Measurements from ENCODE around the gene SGF29. TPM values are rescaled to one million over a fixed set of nuclear protein-coding genes. Genes with fewer than 3 reads are reported as not detected.
"Not testable (repeated sequence)": the region's sequence is repeated elsewhere in the genome, so short reads cannot be mapped to it uniquely, and the experiment has no call there.

The SGF29 gene
- polyA plus RNA-seq, 1 experiment: 1.7 TPM

GRCh38 chr16:28637765-28638164, 84.0 kb downstream of the SGF29 start, which contains the start of gene NPIPB8:
TSS of gene NPIPB8 (plus strand) at chr16:28638065. CDS start at chr16:28638361, 296 bp downstream.
- H3K27ac ChIP-seq (ENCODE audit: low read depth, low read length); CTCF ChIA-PET; H3K27me3 ChIP-seq (ENCODE audit: control insufficient read depth, insufficient read depth, low read length); DNase-seq (ENCODE audit: low read depth, low spot score); POLR2A ChIA-PET; H3K4me3 ChIP-seq (ENCODE audit: low read depth, low read length); H3K9me3 ChIP-seq (ENCODE audit: control insufficient read depth, insufficient read depth, low read length): not testable (repeated sequence)

GRCh38 chr16:28638359-28638758, 84.6 kb downstream of the SGF29 start:
- H3K27me3 ChIP-seq (ENCODE audit: control insufficient read depth, insufficient read depth, low read length); POLR2A ChIA-PET; H3K9me3 ChIP-seq (ENCODE audit: control insufficient read depth, insufficient read depth, low read length); CTCF ChIA-PET; H3K27ac ChIP-seq (ENCODE audit: low read depth, low read length); H3K4me3 ChIP-seq (ENCODE audit: low read depth, low read length); DNase-seq (ENCODE audit: low read depth, low spot score): not testable (repeated sequence)

- POLR2A ChIA-PET; H3K4me3 ChIP-seq (ENCODE audit: low read depth, low read length); H3K9me3 ChIP-seq (ENCODE audit: control insufficient read depth, insufficient read depth, low read length); CTCF ChIA-PET; H3K27ac ChIP-seq (ENCODE audit: low read depth, low read length); DNase-seq (ENCODE audit: low read depth, low spot score); H3K27me3 ChIP-seq (ENCODE audit: control insufficient read depth, insufficient read depth, low read length): not testable (repeated sequence)
These were observed 86.2 kb downstream of the SGF29 start for GRCh38 chr16:28639959-28640358.

Other genes with a start within 250 kb of the SGF29 start
- gene NPIPB6, start 190.4 kb upstream of the SGF29 start, polyA plus RNA-seq (2011; rRNA removed): 0.47 and 0.67 TPM in 2 replicates
- 44.2 and 67.9 TPM in 2 replicates for gene EIF3CL, start 150.1 kb upstream of the SGF29 start, polyA plus RNA-seq (2011; rRNA removed)
- not detected in 2 replicates for gene NPIPB7, start 81.6 kb upstream of the SGF29 start, polyA plus RNA-seq (2011; rRNA removed)
- 18.7 and 20.4 TPM in 2 replicates for gene CLN3, start 61.8 kb upstream of the SGF29 start, polyA plus RNA-seq (2011; rRNA removed)
- not detected in 2 replicates for gene APOBR, start 59.3 kb upstream of the SGF29 start, polyA plus RNA-seq (2011; rRNA removed)
- gene IL27, start 47.1 kb upstream of the SGF29 start, polyA plus RNA-seq (2011; rRNA removed): not detected in 2 replicates
- 90.8 and 108 TPM in 2 replicates for gene NUPR1, start 14.9 kb upstream of the SGF29 start, polyA plus RNA-seq (2011; rRNA removed)
- 0.11 and 0.12 TPM in 2 replicates for gene SULT1A2, start 43.1 kb downstream of the SGF29 start, polyA plus RNA-seq (2011; rRNA removed)
- gene SULT1A1, start 56.1 kb downstream of the SGF29 start, polyA plus RNA-seq (2011; rRNA removed): 1.6 and 2.1 TPM in 2 replicates
- 0.69 and 0.81 TPM in 2 replicates for gene NPIPB8, start 84.1 kb downstream of the SGF29 start, polyA plus RNA-seq (2011; rRNA removed)
- 223 and 265 TPM in 2 replicates for gene EIF3C, start 157.5 kb downstream of the SGF29 start, polyA plus RNA-seq (2011; rRNA removed)
- gene NPIPB9, start 197.9 kb downstream of the SGF29 start, polyA plus RNA-seq (2011; rRNA removed): 0.16 and 0.35 TPM in 2 replicates